CD1c-positive myeloid dendritic cell (primary cell): ENCODE results near the gene LEFTY1.
A peak's percentile ranks its signal among the peaks of the same experiment; 100 is the strongest.
"Not testable (repeated sequence)": the region's sequence is repeated elsewhere in the genome, so short reads cannot be mapped to it uniquely, and the experiment has no call there.

Experiments
- DNase-seq: peaks from one replicate; pipeline ENCODE4 v3.0.0-alpha.2; 2016; ENCODE audit errors: extremely low spot score

LEFTY1 gene

GRCh38 chr1:225888898-225889601 is at the start of gene LEFTY1:
TSS of gene LEFTY1 (minus strand) at chr1:225889146. CDS start at chr1:225889066, 80 bp downstream.
- no peak for DNase-seq

GRCh38 chr1:225937048-225937968 is 48.4 kb upstream of the LEFTY1 start:
- no peak for DNase-seq

- no peak for DNase-seq
Measured at GRCh38 chr1:225936523-225936922, 47.6 kb upstream of the LEFTY1 start.

- DNase-seq = not testable (repeated sequence)
Measured at GRCh38 chr1:225936086-225936485, 47.1 kb upstream of the LEFTY1 start.

GRCh38 chr1:225934711-225935110 is 45.8 kb upstream of the LEFTY1 start:
- no peak for DNase-seq

- DNase-seq = no peak
Measured at GRCh38 chr1:225933072-225933471, 44.1 kb upstream of the LEFTY1 start.

- no peak for DNase-seq
Measured at GRCh38 chr1:225931270-225932136, 42.6 kb upstream of the LEFTY1 start.

GRCh38 chr1:225930566-225930965 is 41.6 kb upstream of the LEFTY1 start:
- no peak for DNase-seq

GRCh38 chr1:225929462-225929861 is 40.5 kb upstream of the LEFTY1 start:
- DNase-seq = not testable (repeated sequence)

- DNase-seq = no peak
Measured at GRCh38 chr1:225928186-225929175, 39.5 kb upstream of the LEFTY1 start.

GRCh38 chr1:225926551-225927113 is 37.7 kb upstream of the LEFTY1 start:
- DNase-seq = no peak

- peak; percentile 98 for DNase-seq
Measured at GRCh38 chr1:225923692-225924555, 35.0 kb upstream of the LEFTY1 start, which contains the start of gene PYCR2. TSS of gene PYCR2 (minus strand) at chr1:225924250. CDS start at chr1:225924110, 140 bp downstream.

- DNase-seq = no peak
Measured at GRCh38 chr1:225923381-225923691, 34.4 kb upstream of the LEFTY1 start.

- DNase-seq = no peak
Measured at GRCh38 chr1:225921734-225922709, 33.1 kb upstream of the LEFTY1 start.

- DNase-seq = peak; percentile 58
Measured at GRCh38 chr1:225919906-225920305, 31.0 kb upstream of the LEFTY1 start.

GRCh38 chr1:225918280-225918679 is 29.3 kb upstream of the LEFTY1 start:
- no peak for DNase-seq

- DNase-seq = no peak
Measured at GRCh38 chr1:225917536-225917935, 28.6 kb upstream of the LEFTY1 start.

- no peak for DNase-seq
Measured at GRCh38 chr1:225917101-225917500, 28.2 kb upstream of the LEFTY1 start.
